IMR-90 (cell line): Measurements from ENCODE around the gene TBC1D10A. TPM values are rescaled to one million over a fixed set of nuclear protein-coding genes. Genes with fewer than 3 reads are reported as not detected.

ENCODE experiments used
- ATAC-seq: fragments of 200-7000 bp; cut with Tn5 transposase; 2 replicates; pipeline ENCODE4 v1.9.1; 2020; ENCODE audit warnings: low read depth, mild to moderate bottlenecking, moderate library complexity
- BruUV-seq: library from RNA; stranded (reverse); fragments of 400-500 nt; replicated peaks from 2 replicates; lab custom pipeline; 2021; lab: Mats Ljungman, UMichigan
- CTCF ChIA-PET: fragments of 300-600 bp; formaldehyde crosslinking; extraction: SDS; loops from one replicate; lab custom pipeline; 2021; ENCODE audit warnings: antibody characterized with exemption; lab: Yijun Ruan, JAX
- POLR2A ChIA-PET: fragments of 300-600 bp; sonication (Branson Sonifier 250); formaldehyde crosslinking; loops from one replicate; lab custom pipeline; 2022; ENCODE audit warnings: antibody characterized with exemption; ENCODE audit not compliant: unreplicated experiment; lab: Charles Lee
- DNase-seq: peaks from one replicate; pipeline ENCODE4 v3.0.0; 2013
- H2AFZ ChIP-seq: replicated peaks from 2 replicates; pipeline ENCODE3; 2013; ENCODE audit warnings: low read length, mild to moderate bottlenecking; ENCODE audit not compliant: poor library complexity
- H2AK5ac ChIP-seq: 2 replicates; pipeline ENCODE4 v1.6.1; 2013; ENCODE audit warnings: low read depth, low read length, inconsistent platforms
- H2AK9ac ChIP-seq: replicated peaks from 2 replicates; pipeline ENCODE3; 2013; ENCODE audit warnings: mild to moderate bottlenecking, low read depth, low read length, moderate library complexity; ENCODE audit not compliant: poor library complexity
- H2BK120ac ChIP-seq: 2 replicates; pipeline ENCODE4 v1.6.1; 2013; ENCODE audit warnings: low read depth, low read length, inconsistent platforms
- H2BK15ac ChIP-seq: 3 replicates; pipeline ENCODE4 v1.6.1; 2013; ENCODE audit warnings: low read depth, low read length, inconsistent platforms
- H2BK20ac ChIP-seq: 2 replicates; pipeline ENCODE4 v1.6.1; 2013; ENCODE audit warnings: low read depth, mild to moderate bottlenecking, inconsistent platforms, low read length, moderate library complexity
- H2BK5ac ChIP-seq: 2 replicates; pipeline ENCODE4 v1.6.1; 2013; ENCODE audit warnings: mild to moderate bottlenecking, low read depth, low read length, inconsistent platforms; ENCODE audit not compliant: poor library complexity, severe bottlenecking
- H3K14ac ChIP-seq: replicated peaks from 2 replicates; pipeline ENCODE4 v1.6.1; 2013; ENCODE audit warnings: low read depth, low read length, inconsistent platforms
- H3K18ac ChIP-seq: 2 replicates; pipeline ENCODE4 v1.6.1; 2013; ENCODE audit warnings: low read depth, low read length, control low read depth
- H3K23ac ChIP-seq: 2 replicates; pipeline ENCODE4 v1.6.1; 2013; ENCODE audit warnings: low read depth, low read length, inconsistent platforms
- H3K27ac ChIP-seq: 2 replicates; pipeline ENCODE4 v1.5.1; 2013; ENCODE audit warnings: mild to moderate bottlenecking, control low read depth, low read length; ENCODE audit not compliant: insufficient read depth
- H3K27me3 ChIP-seq: 2 replicates; pipeline ENCODE4 v1.6.1; 2013; ENCODE audit warnings: low read length; ENCODE audit not compliant: control insufficient read depth, insufficient read depth
- H3K36me3 ChIP-seq: 2 replicates; pipeline ENCODE4 v1.6.1; 2013; ENCODE audit warnings: low read length, mixed read lengths; ENCODE audit not compliant: control insufficient read depth, insufficient read depth
- H3K4ac ChIP-seq: 2 replicates; pipeline ENCODE4 v1.6.1; 2013; ENCODE audit warnings: low read depth, low read length, inconsistent platforms
- H3K4me1 ChIP-seq: 2 replicates; pipeline ENCODE4 v1.6.1; 2013; ENCODE audit warnings: low read length, mixed read lengths; ENCODE audit not compliant: control insufficient read depth, insufficient read depth
- H3K4me2 ChIP-seq: 2 replicates; pipeline ENCODE4 v1.6.1; 2013; ENCODE audit warnings: low read depth, mild to moderate bottlenecking, control low read depth, low read length, moderate library complexity
- H3K4me3 ChIP-seq: 2 replicates; pipeline ENCODE4 v1.5.1; 2013; ENCODE audit warnings: low read depth, mild to moderate bottlenecking, control low read depth, low read length, moderate library complexity; ENCODE audit not compliant: insufficient read depth
- H3K56ac ChIP-seq: 2 replicates; pipeline ENCODE4 v1.6.1; 2013; ENCODE audit warnings: low read length, inconsistent platforms; ENCODE audit not compliant: insufficient read depth; ENCODE audit errors: extremely low read depth
- H3K79me1 ChIP-seq, 2 experiments: 2 replicates each; pipeline ENCODE4 v1.6.1; 2013; ENCODE audit warnings: low read length in 2 of 2, inconsistent platforms in 1 of 2, low read depth in 1 of 2
- H3K9ac ChIP-seq: 2 replicates; pipeline ENCODE4 v1.6.1; 2013; ENCODE audit warnings: low read depth, low read length, control low read depth
- H3K9me1 ChIP-seq: 2 replicates; pipeline ENCODE4 v1.6.1; 2013; ENCODE audit warnings: low read length, inconsistent platforms; ENCODE audit not compliant: insufficient read depth
- H3K9me3 ChIP-seq: 2 replicates; pipeline ENCODE4 v1.6.1; 2013; ENCODE audit warnings: low read length; ENCODE audit not compliant: control insufficient read depth, insufficient read depth
- H4K20me1 ChIP-seq: 2 replicates; pipeline ENCODE4 v1.6.1; 2013; ENCODE audit warnings: low read length, inconsistent platforms; ENCODE audit not compliant: insufficient read depth
- H4K5ac ChIP-seq: 2 replicates; pipeline ENCODE4 v1.6.1; 2013; ENCODE audit warnings: mild to moderate bottlenecking, low read depth, low read length, control low read depth
- H4K8ac ChIP-seq, 2 experiments: 2 replicates each; pipeline ENCODE4 v1.6.1; 2013; ENCODE audit warnings: low read depth in 2 of 2, low read length in 2 of 2, control low read depth in 1 of 2, inconsistent platforms in 1 of 2
- H4K91ac ChIP-seq: 2 replicates; pipeline ENCODE4 v1.6.1; 2013; ENCODE audit warnings: low read depth, low read length, inconsistent platforms; ENCODE audit not compliant: insufficient read depth
- CHD1 ChIP-seq: IDR thresholded peaks from 2 replicates; pipeline ENCODE4 v1.6.1; 2012; ENCODE audit warnings: low read depth, low read length, improper control_type of control experiment
- FOS ChIP-seq: fragments of 150-350 bp; IDR thresholded peaks from 2 replicates; pipeline ENCODE4 v1.6.1; 2016; ENCODE audit warnings: low read depth, low read length
- MAZ ChIP-seq: IDR thresholded peaks from 2 replicates; pipeline ENCODE4 v1.6.1; 2012; ENCODE audit warnings: low read depth, mild to moderate bottlenecking, low read length, improper control_type of control experiment, moderate library complexity, borderline replicate concordance
- NFE2L2 ChIP-seq: fragments of 150-350 bp; IDR thresholded peaks from 2 replicates; pipeline ENCODE4 v1.6.1; 2016; ENCODE audit warnings: low read depth, mild to moderate bottlenecking, low read length
- POLR2A ChIP-seq: IDR thresholded peaks from 2 replicates; pipeline ENCODE4 v1.6.1; 2012; ENCODE audit warnings: mild to moderate bottlenecking, low read depth, low read length
- SMC3 ChIP-seq: fragments of 150-350 bp; IDR thresholded peaks from 2 replicates; pipeline ENCODE4 v1.6.1; 2016; ENCODE audit warnings: low read depth, mild to moderate bottlenecking, antibody characterized with exemption, low read length, moderate library complexity
- USF2 ChIP-seq: fragments of 150-350 bp; IDR thresholded peaks from 2 replicates; pipeline ENCODE4 v1.6.1; 2017; ENCODE audit warnings: mild to moderate bottlenecking, antibody characterized with exemption, low read length, low read depth
- WGBS, 2 experiments: methylation state at CpG; one replicate each; pipeline versions ENCODE4 v1.1.5 to v1.1.7; 2013; ENCODE audit warnings: missing lambda C conversion rate in 2 of 2; ENCODE audit not compliant: insufficient read length in 1 of 2; ENCODE audit errors: extremely low coverage in 2 of 2; 5-methylcytosine and 5-hydroxymethylcytosine counted together
- dilution Hi-C: fragments of 300-500 bp; cut with HindIII; formaldehyde crosslinking; loops from one replicate; pipeline ENCODE4 v1.14.3; 2018; ENCODE audit warnings: low sequenced_read_pairs; ENCODE audit not compliant: unreplicated experiment
- in situ Hi-C: fragments of 300-500 bp; cut with MboI; formaldehyde crosslinking; loops from 3 replicates; pipeline ENCODE4 v1.14.3; 2019; ENCODE audit warnings: low sequenced_read_pairs, inconsistent platforms, mixed read lengths
- intact Hi-C: fragments of 100-400 bp; cut with micrococcal nuclease; formaldehyde crosslinking; loops from 2 replicates; pipeline ENCODE4 v1.10.0; 2022
- polyA plus RNA-seq, 3 experiments: library from polyadenylated mRNA; depleted of rRNA; stranded (reverse); fragments of >200 nt; gene quantifications; 2 replicates each; pipeline ENCODE4 v1.2.3, GENCODE V29; 2012; ENCODE audit warnings: low replicate concordance in 1 of 3
- total RNA-seq: library from RNA; depleted of rRNA; stranded (reverse); fragments of >200 nt; gene quantifications from 2 replicates; pipeline ENCODE4 v1.2.3, GENCODE V29; 2012

TBC1D10A gene
- total and polyA plus RNA-seq, 2 of the 4 experiments (the other 2 are of a cell fraction): 16.3 to 33.1 TPM

- Histone ChIP-seq H3K27me3 (no peaks in the 10 kb centered on the region), H3K23ac (no peak overlapping the region), H3K4me2 (no peak overlapping the region), H3K79me1 (peaks cover 59 to 93% of the 10 kb centered on the region in 2 experiments), H2BK5ac (no peak overlapping the region), H3K4ac (no peak overlapping the region), H4K8ac (no peak overlapping the region), H2BK120ac (no peak overlapping the region), H3K14ac (no peak overlapping the region), H2AK9ac (no peak overlapping the region), H4K5ac (no peak overlapping the region), H3K27ac (no peak overlapping the region), H2BK20ac (no peak overlapping the region), H3K4me3 (no peak overlapping the region), H2BK15ac (no peak overlapping the region), H3K9me3 (no peaks in the 10 kb centered on the region), H4K91ac (no peak overlapping the region), H4K20me1 (peaks cover 73% of the 10 kb centered on the region), H2AK5ac (no peak overlapping the region), H2AFZ (no peak overlapping the region), H3K9ac (no peak overlapping the region), H3K36me3 (peaks cover 20% of the 10 kb centered on the region), H3K56ac (no peak overlapping the region), H3K18ac (no peak overlapping the region), H3K4me1 (peaks cover 38% of the 10 kb centered on the region), H3K9me1 (peaks cover 47% of the 10 kb centered on the region)
- DNase-seq: no peak
- in situ Hi-C loops (no loop called here), intact Hi-C loops (no loop called here), dilution Hi-C loops (no loop called here)
- no peak for TF ChIP-seq POLR2A
- no peak for TF ChIP-seq SMC3
- no peak for TF ChIP-seq NFE2L2
- no peak for TF ChIP-seq MAZ
- TF ChIP-seq USF2: no peak
- no peak for TF ChIP-seq CHD1
- TF ChIP-seq FOS: no peak
- ChIA-PET POLR2A (no interaction called here), CTCF (no interaction called here)
- no TSS peak for BruUV-seq
- no CpG with 5 or more reads among the region's 1 CpG for WGBS, 2 experiments
- ATAC-seq: no peak
These were observed 20.1 kb downstream of the TBC1D10A start for GRCh38 chr22:30306627-30307011.
